ENCODE results near the gene PCIF1. TPM values are rescaled to one million over a fixed set of nuclear protein-coding genes. Genes with fewer than 3 reads are reported as not detected.

The PCIF1 gene
- total and polyA plus RNA-seq, 2 donors (not counting 3 experiments of a cell fraction or from before 2014, with no cell fraction given), result 26.4 to 27.2 TPM

- DNase-seq (ENCODE audit: low read depth, low spot score) (no peak), FAIRE-seq (no peak)
- Histone ChIP-seq H3K4me1 (ENCODE audit: control insufficient read depth, extremely low read depth, insufficient read depth, low read length) (peaks cover 7% of the 10 kb centered on the region), H3K4me3 (replicated peaks in 1 of 3; ENCODE audit: insufficient read depth in 1 of 3, low read depth in 1 of 3, low read length in 3 of 3) (no peak overlapping the region), H3K9me3 (replicated peaks; ENCODE audit: control insufficient read depth, insufficient read depth, low read length) (no peaks in the 10 kb centered on the region), H3K4me2 (ENCODE audit: insufficient read depth, low read length) (no peak overlapping the region), H3K27ac (ENCODE audit: insufficient read depth, low read depth, low read length) (no peak overlapping the region), H4K20me1 (replicated peaks; ENCODE audit: control insufficient read depth, extremely low read depth, insufficient read depth, low read length) (no peaks in the 10 kb centered on the region), H3K36me3 (ENCODE audit: control insufficient read depth in 2 of 2, extremely low read depth in 1 of 2, insufficient read depth in 2 of 2, low read length in 2 of 2) (peaks cover 18 to 49% of the 10 kb centered on the region in 2 experiments), H3K9me1 (replicated peaks; ENCODE audit: control insufficient read depth, extremely low read depth, insufficient read depth, low read length) (no peaks in the 10 kb centered on the region), H3K79me2 (ENCODE audit: control insufficient read depth, insufficient read depth, low read length) (peaks cover 13% of the 10 kb centered on the region), H3K27me3 (ENCODE audit: control insufficient read depth in 2 of 2, insufficient read depth in 2 of 2, low read length in 2 of 2) (no peaks in the 10 kb centered on the region), H3K9ac (replicated peaks; ENCODE audit: extremely low read depth, insufficient read depth, low read length) (no peak overlapping the region), H2AFZ (ENCODE audit: low read depth, low read length) (no peak overlapping the region)
- intact Hi-C loops (cut with micrococcal nuclease), result no loop called here
- ChIA-PET CTCF (interaction anchor here (0.8 to 1.3 kb wide), 5 partner anchors 21 to 167 kb away, joined by 3 to 7 read pairs (median 4); no protein-coding TSS in a partner anchor), POLR2A (no interaction called here)
- no peak for TF ChIP-seq POLR2A (IDR thresholded peaks at IDR 0.05; ENCODE audit: low read depth, low read length)
- no peak for TF ChIP-seq FOS (IDR thresholded peaks at IDR 0.05; ENCODE audit: borderline replicate concordance, insufficient read depth, low read length)
- no peak for TF ChIP-seq CTCF (IDR thresholded peaks at IDR 0.05; ENCODE audit: extremely low read depth in 1 of 2, insufficient read depth in 1 of 2, low read depth in 1 of 2, low read length in 2 of 2)
- no peak for TF ChIP-seq JUN (IDR thresholded peaks at IDR 0.05; ENCODE audit: borderline replicate concordance, insufficient read depth, insufficient read length, low read depth)
- TF ChIP-seq POLR2AphosphoS5 (IDR thresholded peaks at IDR 0.05; ENCODE audit: insufficient read depth, low read depth, low read length), result no peak
- no peak for TF ChIP-seq EZH2 (IDR thresholded peaks at IDR 0.05; ENCODE audit: borderline replicate concordance, low read depth, low read length, severe bottlenecking)
- TF ChIP-seq MAX (IDR thresholded peaks at IDR 0.05; ENCODE audit: insufficient read depth, insufficient read length), result no peak
- TF ChIP-seq MYC (IDR thresholded peaks at IDR 0.05; ENCODE audit: low read depth, low read length), result no peak
- TF ChIP-seq GATA2 (IDR thresholded peaks at IDR 0.05; ENCODE audit: insufficient read depth, insufficient read length, low read depth, low read length), result no peak
- dilution Hi-C loops (cut with MboI; ENCODE audit: extremely low pct_ligation_motif_present, low sequenced_read_pairs), result no loop called here
- BruUV-seq (replicated peaks), result no TSS peak
Measured at GRCh38 chr20:45965169-45966002, 30.9 kb downstream of the PCIF1 start.
